Measurements from ENCODE around the gene VPS8.
"Not testable (repeated sequence)": the region's sequence is repeated elsewhere in the genome, so short reads cannot be mapped to it uniquely, and the experiment has no call there.

VPS8 gene

DNA sequence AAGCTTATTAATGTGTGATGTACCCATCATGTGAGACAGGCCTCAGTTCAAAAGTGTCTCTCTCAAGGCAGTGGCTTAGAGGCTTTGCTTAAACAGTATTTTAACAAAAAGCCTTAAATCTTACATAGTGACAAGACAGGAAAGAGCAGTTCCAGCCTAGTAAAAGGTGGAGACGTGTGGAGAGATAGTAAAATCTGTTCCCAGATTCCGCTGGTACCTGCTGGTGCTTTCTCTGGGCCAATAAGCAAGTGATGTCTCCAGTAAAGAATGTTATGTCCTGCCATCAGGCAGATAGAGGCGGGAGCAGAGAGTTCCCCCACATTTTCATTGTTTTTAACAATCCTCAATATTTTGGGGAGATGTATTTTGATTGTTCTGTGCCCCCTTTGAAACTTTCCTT lies 135.0 kb downstream of the VPS8 start:
- Histone ChIP-seq H3K36me3 (ENCODE audit: control insufficient read depth, insufficient read depth, low read length) (no peaks in the 10 kb centered on the region; the same call in 1 of the 2 replicates), H3K27me3 (replicated peaks; ENCODE audit: control insufficient read depth, insufficient read depth, low read length) (no peaks in the 10 kb centered on the region), H3K4me3 (replicated peaks; ENCODE audit: low read depth, low read length) (no peak overlapping the region)
- TF ChIP-seq, protein P1, sequence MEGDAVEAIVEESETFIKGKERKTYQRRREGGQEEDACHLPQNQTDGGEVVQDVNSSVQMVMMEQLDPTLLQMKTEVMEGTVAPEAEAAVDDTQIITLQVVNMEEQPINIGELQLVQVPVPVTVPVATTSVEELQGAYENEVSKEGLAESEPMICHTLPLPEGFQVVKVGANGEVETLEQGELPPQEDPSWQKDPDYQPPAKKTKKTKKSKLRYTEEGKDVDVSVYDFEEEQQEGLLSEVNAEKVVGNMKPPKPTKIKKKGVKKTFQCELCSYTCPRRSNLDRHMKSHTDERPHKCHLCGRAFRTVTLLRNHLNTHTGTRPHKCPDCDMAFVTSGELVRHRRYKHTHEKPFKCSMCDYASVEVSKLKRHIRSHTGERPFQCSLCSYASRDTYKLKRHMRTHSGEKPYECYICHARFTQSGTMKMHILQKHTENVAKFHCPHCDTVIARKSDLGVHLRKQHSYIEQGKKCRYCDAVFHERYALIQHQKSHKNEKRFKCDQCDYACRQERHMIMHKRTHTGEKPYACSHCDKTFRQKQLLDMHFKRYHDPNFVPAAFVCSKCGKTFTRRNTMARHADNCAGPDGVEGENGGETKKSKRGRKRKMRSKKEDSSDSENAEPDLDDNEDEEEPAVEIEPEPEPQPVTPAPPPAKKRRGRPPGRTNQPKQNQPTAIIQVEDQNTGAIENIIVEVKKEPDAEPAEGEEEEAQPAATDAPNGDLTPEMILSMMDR (IDR thresholded peaks at IDR 0.05; ENCODE audit: insufficient read depth, low read length, poor library complexity, severe bottlenecking) = no peak
- no peak for DNase-seq (ENCODE audit: extremely low read depth, insufficient read length)

- Histone ChIP-seq H3K36me3 (ENCODE audit: control insufficient read depth, insufficient read depth, low read length) (no peaks in the 10 kb centered on the region), H3K27me3 (replicated peaks; ENCODE audit: control insufficient read depth, insufficient read depth, low read length) (no peaks in the 10 kb centered on the region), H3K4me3 (replicated peaks; ENCODE audit: low read depth, low read length) (no peak overlapping the region)
- TF ChIP-seq, protein P1 (IDR thresholded peaks at IDR 0.05; ENCODE audit: insufficient read depth, low read length, poor library complexity, severe bottlenecking) = no peak
- DNase-seq (ENCODE audit: extremely low read depth, insufficient read length) = no peak
These were observed 137.4 kb downstream of the VPS8 start for GRCh38 chr3:184949251-184949965.

GRCh38 chr3:184950816-184951215 lies 138.8 kb downstream of the VPS8 start:
- not testable (repeated sequence) for DNase-seq (ENCODE audit: extremely low read depth, insufficient read length); H3K36me3 ChIP-seq (ENCODE audit: control insufficient read depth, insufficient read depth, low read length); H3K4me3 ChIP-seq (replicated peaks; ENCODE audit: low read depth, low read length); H3K27me3 ChIP-seq (replicated peaks; ENCODE audit: control insufficient read depth, insufficient read depth, low read length)

GRCh38 chr3:184952671-184953070 lies 140.7 kb downstream of the VPS8 start:
- H3K36me3 ChIP-seq (ENCODE audit: control insufficient read depth, insufficient read depth, low read length) = no peaks in the 10 kb centered on the region

GRCh38 chr3:184953401-184953800 lies 141.4 kb downstream of the VPS8 start:
- Histone ChIP-seq H3K4me3 (replicated peaks; ENCODE audit: low read depth, low read length) (no peak overlapping the region), H3K36me3 (ENCODE audit: control insufficient read depth, insufficient read depth, low read length) (no peaks in the 10 kb centered on the region), H3K27me3 (replicated peaks; ENCODE audit: control insufficient read depth, insufficient read depth, low read length) (no peaks in the 10 kb centered on the region)
- TF ChIP-seq, protein P1 (IDR thresholded peaks at IDR 0.05; ENCODE audit: insufficient read depth, low read length, poor library complexity, severe bottlenecking) = no peak
- DNase-seq (ENCODE audit: extremely low read depth, insufficient read length) = no peak

More at GRCh38 chr3:184952671-184953070, 140.7 kb downstream of the VPS8 start:
- Histone ChIP-seq H3K27me3 (replicated peaks; ENCODE audit: control insufficient read depth, insufficient read depth, low read length) (no peaks in the 10 kb centered on the region), H3K4me3 (replicated peaks; ENCODE audit: low read depth, low read length) (no peak overlapping the region)
- no peak for DNase-seq (ENCODE audit: extremely low read depth, insufficient read length)
- TF ChIP-seq, protein P1 (IDR thresholded peaks at IDR 0.05; ENCODE audit: insufficient read depth, low read length, poor library complexity, severe bottlenecking) = no peak

DNA sequence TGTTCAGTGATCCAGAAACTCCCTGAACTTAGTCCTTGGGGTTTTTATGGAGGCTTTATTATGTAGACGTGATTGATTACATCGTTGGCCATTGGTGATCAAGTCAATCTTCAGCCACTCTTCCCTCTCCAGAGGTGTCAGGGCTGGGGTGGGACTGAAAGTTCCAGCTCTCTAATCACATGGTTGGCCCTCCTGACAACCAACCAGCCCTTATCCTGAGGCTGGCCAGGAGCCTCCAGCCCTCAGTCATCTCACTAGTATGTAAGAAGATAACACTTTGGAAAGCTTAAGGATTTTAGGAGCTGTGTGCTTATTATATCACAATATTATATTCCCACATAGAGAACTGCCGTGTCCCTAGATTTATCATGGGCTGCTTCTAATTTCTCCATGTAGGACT lies 142.3 kb downstream of the VPS8 start:
- no peak for DNase-seq (ENCODE audit: extremely low read depth, insufficient read length)

DNA sequence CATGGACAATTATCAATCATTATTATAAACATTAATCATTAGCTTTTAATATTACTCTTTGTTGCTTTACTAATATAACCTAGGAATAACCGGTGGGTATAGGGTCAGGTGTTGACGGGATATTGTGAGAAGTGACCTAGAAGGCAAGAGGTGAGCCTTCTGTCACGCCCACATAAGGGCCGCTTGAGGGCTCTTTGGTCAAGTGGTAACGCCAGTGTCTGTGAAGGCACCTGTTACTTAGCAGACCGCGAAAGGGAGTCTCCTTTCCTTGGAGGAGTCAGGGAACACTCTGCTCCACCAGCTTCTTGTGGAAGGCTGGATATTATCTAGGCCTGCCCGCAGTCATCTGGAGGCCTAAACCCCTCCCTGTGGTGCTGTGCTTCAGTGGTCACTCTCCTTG lies 142.9 kb downstream of the VPS8 start:
- not testable (repeated sequence) for H3K4me3 ChIP-seq (replicated peaks; ENCODE audit: low read depth, low read length); DNase-seq (ENCODE audit: extremely low read depth, insufficient read length); H3K27me3 ChIP-seq (replicated peaks; ENCODE audit: control insufficient read depth, insufficient read depth, low read length); H3K36me3 ChIP-seq (ENCODE audit: control insufficient read depth, insufficient read depth, low read length)

More for the DNA sequence above, 142.3 kb downstream of the VPS8 start:
- H3K4me3 ChIP-seq (replicated peaks; ENCODE audit: low read depth, low read length) = no peak overlapping the region
- H3K36me3 ChIP-seq (ENCODE audit: control insufficient read depth, insufficient read depth, low read length) = no peaks in the 10 kb centered on the region
- no peaks in the 10 kb centered on the region for H3K27me3 ChIP-seq (replicated peaks; ENCODE audit: control insufficient read depth, insufficient read depth, low read length)
- TF ChIP-seq, protein P1 (IDR thresholded peaks at IDR 0.05; ENCODE audit: insufficient read depth, low read length, poor library complexity, severe bottlenecking) = no peak
